ENCODE data around the gene CADM1. TPM values are rescaled to one million over a fixed set of nuclear protein-coding genes. Genes with fewer than 3 reads are reported as not detected.

The CADM1 gene
- total and polyA plus RNA-seq, 4 donors = 13.0 to 40.6 (median 28.9) TPM

- no peak overlapping the region for H3K4me3 ChIP-seq (ENCODE audit: low read depth in 1 of 3, low read length in 3 of 3)
- H3K9ac ChIP-seq (ENCODE audit: low read depth in 1 of 2, low read length in 2 of 2) = no peak overlapping the region
- no peaks in the 10 kb centered on the region for H3K36me3 ChIP-seq (ENCODE audit: control insufficient read depth in 4 of 4, insufficient read depth in 3 of 4, low read depth in 1 of 4, low read length in 3 of 4)
- H3K4me1 ChIP-seq (ENCODE audit: control insufficient read depth in 4 of 4, insufficient read depth in 4 of 4, low read length in 3 of 4) = peaks cover 0 to 2% (median under 1%) of the 10 kb centered on the region in 4 donors
- TF ChIP-seq RAD21 (IDR thresholded peaks at IDR 0.05) (no peak), GABPA (IDR thresholded peaks at IDR 0.05 in 1 of 2, conservative IDR thresholded peaks at IDR 0.05 in 1 of 2) (no peak), TAF1 (conservative IDR thresholded peaks at IDR 0.05) (no peak), EGR1 (IDR thresholded peaks at IDR 0.05; ENCODE audit: low read depth in 2 of 2) (no peak), RXRA (IDR thresholded peaks at IDR 0.05) (no peak), HNF4A (conservative IDR thresholded peaks at IDR 0.05) (no peak), NR2F2 (IDR thresholded peaks at IDR 0.05) (no peak), HNF4G (IDR thresholded peaks at IDR 0.05) (no peak), FOXA2 (IDR thresholded peaks at IDR 0.05) (no peak), SP1 (IDR thresholded peaks at IDR 0.05) (no peak), YY1 (IDR thresholded peaks at IDR 0.05) (no peak), JUND (IDR thresholded peaks at IDR 0.05) (no peak)
- TF ChIP-seq, protein P1, sequence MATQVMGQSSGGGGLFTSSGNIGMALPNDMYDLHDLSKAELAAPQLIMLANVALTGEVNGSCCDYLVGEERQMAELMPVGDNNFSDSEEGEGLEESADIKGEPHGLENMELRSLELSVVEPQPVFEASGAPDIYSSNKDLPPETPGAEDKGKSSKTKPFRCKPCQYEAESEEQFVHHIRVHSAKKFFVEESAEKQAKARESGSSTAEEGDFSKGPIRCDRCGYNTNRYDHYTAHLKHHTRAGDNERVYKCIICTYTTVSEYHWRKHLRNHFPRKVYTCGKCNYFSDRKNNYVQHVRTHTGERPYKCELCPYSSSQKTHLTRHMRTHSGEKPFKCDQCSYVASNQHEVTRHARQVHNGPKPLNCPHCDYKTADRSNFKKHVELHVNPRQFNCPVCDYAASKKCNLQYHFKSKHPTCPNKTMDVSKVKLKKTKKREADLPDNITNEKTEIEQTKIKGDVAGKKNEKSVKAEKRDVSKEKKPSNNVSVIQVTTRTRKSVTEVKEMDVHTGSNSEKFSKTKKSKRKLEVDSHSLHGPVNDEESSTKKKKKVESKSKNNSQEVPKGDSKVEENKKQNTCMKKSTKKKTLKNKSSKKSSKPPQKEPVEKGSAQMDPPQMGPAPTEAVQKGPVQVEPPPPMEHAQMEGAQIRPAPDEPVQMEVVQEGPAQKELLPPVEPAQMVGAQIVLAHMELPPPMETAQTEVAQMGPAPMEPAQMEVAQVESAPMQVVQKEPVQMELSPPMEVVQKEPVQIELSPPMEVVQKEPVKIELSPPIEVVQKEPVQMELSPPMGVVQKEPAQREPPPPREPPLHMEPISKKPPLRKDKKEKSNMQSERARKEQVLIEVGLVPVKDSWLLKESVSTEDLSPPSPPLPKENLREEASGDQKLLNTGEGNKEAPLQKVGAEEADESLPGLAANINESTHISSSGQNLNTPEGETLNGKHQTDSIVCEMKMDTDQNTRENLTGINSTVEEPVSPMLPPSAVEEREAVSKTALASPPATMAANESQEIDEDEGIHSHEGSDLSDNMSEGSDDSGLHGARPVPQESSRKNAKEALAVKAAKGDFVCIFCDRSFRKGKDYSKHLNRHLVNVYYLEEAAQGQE (IDR thresholded peaks at IDR 0.05) = no peak
- TF ChIP-seq, protein P2, sequence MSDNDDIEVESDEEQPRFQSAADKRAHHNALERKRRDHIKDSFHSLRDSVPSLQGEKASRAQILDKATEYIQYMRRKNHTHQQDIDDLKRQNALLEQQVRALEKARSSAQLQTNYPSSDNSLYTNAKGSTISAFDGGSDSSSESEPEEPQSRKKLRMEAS (IDR thresholded peaks at IDR 0.05) = no peak
- TF ChIP-seq, protein P3, sequence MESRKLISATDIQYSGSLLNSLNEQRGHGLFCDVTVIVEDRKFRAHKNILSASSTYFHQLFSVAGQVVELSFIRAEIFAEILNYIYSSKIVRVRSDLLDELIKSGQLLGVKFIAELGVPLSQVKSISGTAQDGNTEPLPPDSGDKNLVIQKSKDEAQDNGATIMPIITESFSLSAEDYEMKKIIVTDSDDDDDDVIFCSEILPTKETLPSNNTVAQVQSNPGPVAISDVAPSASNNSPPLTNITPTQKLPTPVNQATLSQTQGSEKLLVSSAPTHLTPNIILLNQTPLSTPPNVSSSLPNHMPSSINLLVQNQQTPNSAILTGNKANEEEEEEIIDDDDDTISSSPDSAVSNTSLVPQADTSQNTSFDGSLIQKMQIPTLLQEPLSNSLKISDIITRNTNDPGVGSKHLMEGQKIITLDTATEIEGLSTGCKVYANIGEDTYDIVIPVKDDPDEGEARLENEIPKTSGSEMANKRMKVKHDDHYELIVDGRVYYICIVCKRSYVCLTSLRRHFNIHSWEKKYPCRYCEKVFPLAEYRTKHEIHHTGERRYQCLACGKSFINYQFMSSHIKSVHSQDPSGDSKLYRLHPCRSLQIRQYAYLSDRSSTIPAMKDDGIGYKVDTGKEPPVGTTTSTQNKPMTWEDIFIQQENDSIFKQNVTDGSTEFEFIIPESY (IDR thresholded peaks at IDR 0.05) = no peak
- TF ChIP-seq, protein P4, sequence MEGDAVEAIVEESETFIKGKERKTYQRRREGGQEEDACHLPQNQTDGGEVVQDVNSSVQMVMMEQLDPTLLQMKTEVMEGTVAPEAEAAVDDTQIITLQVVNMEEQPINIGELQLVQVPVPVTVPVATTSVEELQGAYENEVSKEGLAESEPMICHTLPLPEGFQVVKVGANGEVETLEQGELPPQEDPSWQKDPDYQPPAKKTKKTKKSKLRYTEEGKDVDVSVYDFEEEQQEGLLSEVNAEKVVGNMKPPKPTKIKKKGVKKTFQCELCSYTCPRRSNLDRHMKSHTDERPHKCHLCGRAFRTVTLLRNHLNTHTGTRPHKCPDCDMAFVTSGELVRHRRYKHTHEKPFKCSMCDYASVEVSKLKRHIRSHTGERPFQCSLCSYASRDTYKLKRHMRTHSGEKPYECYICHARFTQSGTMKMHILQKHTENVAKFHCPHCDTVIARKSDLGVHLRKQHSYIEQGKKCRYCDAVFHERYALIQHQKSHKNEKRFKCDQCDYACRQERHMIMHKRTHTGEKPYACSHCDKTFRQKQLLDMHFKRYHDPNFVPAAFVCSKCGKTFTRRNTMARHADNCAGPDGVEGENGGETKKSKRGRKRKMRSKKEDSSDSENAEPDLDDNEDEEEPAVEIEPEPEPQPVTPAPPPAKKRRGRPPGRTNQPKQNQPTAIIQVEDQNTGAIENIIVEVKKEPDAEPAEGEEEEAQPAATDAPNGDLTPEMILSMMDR (IDR thresholded peaks at IDR 0.05; ENCODE audit: low read depth, low read length, missing input control) = no peak
- TF ChIP-seq, protein P5, sequence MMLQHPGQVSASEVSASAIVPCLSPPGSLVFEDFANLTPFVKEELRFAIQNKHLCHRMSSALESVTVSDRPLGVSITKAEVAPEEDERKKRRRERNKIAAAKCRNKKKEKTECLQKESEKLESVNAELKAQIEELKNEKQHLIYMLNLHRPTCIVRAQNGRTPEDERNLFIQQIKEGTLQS (IDR thresholded peaks at IDR 0.05) = no peak
- no peak for DNase-seq (ENCODE audit: low spot score)
- WGBS = 73% methylated on average over 4 of the region's 4 CpGs
- H3K27ac ChIP-seq (ENCODE audit: low read depth in 1 of 2, low read length in 2 of 2) = no peak overlapping the region
- no peaks in the 10 kb centered on the region for H3K9me3 ChIP-seq (ENCODE audit: control insufficient read depth in 4 of 4, low read length in 3 of 4)
- no peaks in the 10 kb centered on the region for H3K27me3 ChIP-seq (ENCODE audit: control insufficient read depth in 4 of 4, insufficient read depth in 4 of 4, low read length in 3 of 4)
Measured at GRCh38 chr11:115530752-115531151, 26.5 kb upstream of the CADM1 start.

Data from liver (tissue), 9 donors.